Breast epithelium (tissue), 4 donors: ENCODE results near the gene ARL5A. TPM values are rescaled to one million over a fixed set of nuclear protein-coding genes. Genes with fewer than 3 reads are reported as not detected.

Experiments
- DNase-seq, 2 donors: peaks; one replicate each; pipeline ENCODE4 v3.0.0-alpha.2; 2019; ENCODE audit warnings: low spot score in 2 of 2
- H3K27ac ChIP-seq, 2 donors: fragments of 200-600 bp; sonication (generic) in 1 of 2; one replicate each; pipeline ENCODE4 v1.5.1; 2016 to 2019; ENCODE audit warnings: mild to moderate bottlenecking in 1 of 2
- H3K27me3 ChIP-seq, 2 donors: fragments of 200-600 bp; sonication (generic) in 1 of 2; one replicate each; pipeline versions ENCODE4 v1.5.1 to v1.6.0; 2017 to 2019; ENCODE audit warnings: control low read depth in 1 of 2, mild to moderate bottlenecking in 1 of 2
- H3K36me3 ChIP-seq: fragments of 200-600 bp; one replicate; pipeline ENCODE4 v1.5.1; 2019
- H3K4me1 ChIP-seq, 2 donors: fragments of 200-600 bp; sonication (generic); one replicate each; pipeline ENCODE4 v1.5.1; 2016 to 2019; ENCODE audit warnings: control low read depth in 1 of 2
- H3K4me3 ChIP-seq, 3 donors: fragments of 200-600 bp; sonication (generic); 1 replicate in 2 of 3; 2 replicates in 1 of 3; pipeline ENCODE4 v1.5.1; 2016 to 2019; ENCODE audit warnings: mild to moderate bottlenecking in 3 of 3, moderate library complexity in 2 of 3
- H3K9me3 ChIP-seq, 2 donors: fragments of 200-600 bp; sonication (generic) in 1 of 2; one replicate each; pipeline ENCODE4 v1.5.1; 2016 to 2019; ENCODE audit warnings: control low read depth in 1 of 2
- POLR2A ChIP-seq: fragments of 450-650 bp; IDR thresholded peaks from one replicate; pipeline ENCODE4 v1.6.1; 2016; ENCODE audit warnings: antibody characterized with exemption, mild to moderate bottlenecking, moderate library complexity
- POLR2AphosphoS5 ChIP-seq, 3 donors: sonication (generic); formaldehyde crosslinking; IDR thresholded peaks; one replicate each; pipeline ENCODE4 v1.6.1; 2017; ENCODE audit warnings: antibody characterized with exemption in 3 of 3
- intact Hi-C: fragments of 100-400 bp; cut with DNase I; formaldehyde crosslinking; loops from one replicate; pipeline ENCODE4 v1.15.1; 2023; ENCODE audit warnings: low total_unique reads
- total RNA-seq, 3 donors: library from RNA; depleted of rRNA; stranded (reverse); fragments of >200 nt; gene quantifications; one replicate each; pipeline ENCODE4 v1.1.0, GENCODE V29; 2016
- TF ChIP-seq, protein P1 (sequence below), 3 donors: fragments of 450-650 bp; IDR thresholded peaks; one replicate each; pipeline ENCODE4 v1.5.1; 2016 to 2017; ENCODE audit warnings: antibody characterized with exemption in 3 of 3, mild to moderate bottlenecking in 3 of 3, moderate library complexity in 3 of 3

Gene ARL5A
- total RNA-seq, 3 donors from 2014 or later, result 43.2 to 63.1 (median 45.6) TPM

DNA sequence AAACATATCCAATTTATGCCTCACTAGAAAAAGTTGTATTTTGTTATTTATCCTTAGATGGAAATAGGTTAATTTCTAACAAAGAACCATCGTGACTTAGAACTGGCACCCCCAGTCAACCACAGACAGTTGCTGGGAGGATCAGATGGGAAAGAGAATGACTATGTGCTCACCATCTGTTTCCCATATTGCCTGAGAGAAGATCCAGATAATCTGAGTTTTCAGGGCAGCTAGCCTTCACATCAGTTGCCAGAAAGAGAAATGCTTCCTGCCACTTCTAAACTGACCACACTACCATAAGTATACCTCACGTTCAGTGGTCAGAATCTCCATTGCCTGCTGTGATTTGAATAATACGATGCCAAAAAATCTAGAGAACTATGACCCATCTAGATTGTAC lies 65.5 kb downstream of the ARL5A start:
- Histone ChIP-seq H3K4me3 (no peak overlapping the region), H3K27me3 (no peaks in the 10 kb centered on the region), H3K36me3 (no peaks in the 10 kb centered on the region), H3K27ac (no peak overlapping the region), H3K9me3 (no peaks in the 10 kb centered on the region), H3K4me1 (no peaks in the 10 kb centered on the region)
- DNase-seq, result no peak
- intact Hi-C loops, result no loop called here
- TF ChIP-seq, protein P1, sequence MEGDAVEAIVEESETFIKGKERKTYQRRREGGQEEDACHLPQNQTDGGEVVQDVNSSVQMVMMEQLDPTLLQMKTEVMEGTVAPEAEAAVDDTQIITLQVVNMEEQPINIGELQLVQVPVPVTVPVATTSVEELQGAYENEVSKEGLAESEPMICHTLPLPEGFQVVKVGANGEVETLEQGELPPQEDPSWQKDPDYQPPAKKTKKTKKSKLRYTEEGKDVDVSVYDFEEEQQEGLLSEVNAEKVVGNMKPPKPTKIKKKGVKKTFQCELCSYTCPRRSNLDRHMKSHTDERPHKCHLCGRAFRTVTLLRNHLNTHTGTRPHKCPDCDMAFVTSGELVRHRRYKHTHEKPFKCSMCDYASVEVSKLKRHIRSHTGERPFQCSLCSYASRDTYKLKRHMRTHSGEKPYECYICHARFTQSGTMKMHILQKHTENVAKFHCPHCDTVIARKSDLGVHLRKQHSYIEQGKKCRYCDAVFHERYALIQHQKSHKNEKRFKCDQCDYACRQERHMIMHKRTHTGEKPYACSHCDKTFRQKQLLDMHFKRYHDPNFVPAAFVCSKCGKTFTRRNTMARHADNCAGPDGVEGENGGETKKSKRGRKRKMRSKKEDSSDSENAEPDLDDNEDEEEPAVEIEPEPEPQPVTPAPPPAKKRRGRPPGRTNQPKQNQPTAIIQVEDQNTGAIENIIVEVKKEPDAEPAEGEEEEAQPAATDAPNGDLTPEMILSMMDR (IDR thresholded peaks at IDR 0.05), result no peak
- no peak for TF ChIP-seq POLR2AphosphoS5 (IDR thresholded peaks at IDR 0.05)
- no peak for TF ChIP-seq POLR2A

DNA sequence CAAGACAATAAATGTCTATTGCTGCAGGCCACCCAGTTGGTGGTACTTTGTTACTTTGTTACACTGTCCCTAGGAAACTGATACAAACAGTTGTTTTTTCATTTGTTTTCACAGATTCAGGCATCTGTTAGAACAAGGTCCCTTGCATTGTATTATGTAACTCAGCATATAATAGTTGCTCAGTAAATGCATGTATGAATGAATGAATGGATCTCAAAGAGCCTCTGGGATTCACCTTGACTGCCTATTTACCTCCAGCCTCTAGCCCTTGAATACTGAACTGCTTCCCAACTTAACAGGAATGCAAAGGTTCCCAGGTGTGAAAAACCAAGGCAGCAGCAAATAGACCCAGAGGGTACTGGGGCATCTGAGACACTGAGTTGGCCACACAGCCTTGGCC lies 66.5 kb downstream of the ARL5A start:
- intact Hi-C loops, result no loop called here
- Histone ChIP-seq H3K27ac (no peak overlapping the region), H3K4me1 (no peaks in the 10 kb centered on the region), H3K36me3 (no peaks in the 10 kb centered on the region), H3K4me3 (no peak overlapping the region), H3K27me3 (no peaks in the 10 kb centered on the region), H3K9me3 (no peaks in the 10 kb centered on the region)
- TF ChIP-seq POLR2A (no peak), POLR2AphosphoS5 (IDR thresholded peaks at IDR 0.05) (no peak)
- TF ChIP-seq, protein P1 (IDR thresholded peaks at IDR 0.05), result no peak
- DNase-seq, result no peak

DNA sequence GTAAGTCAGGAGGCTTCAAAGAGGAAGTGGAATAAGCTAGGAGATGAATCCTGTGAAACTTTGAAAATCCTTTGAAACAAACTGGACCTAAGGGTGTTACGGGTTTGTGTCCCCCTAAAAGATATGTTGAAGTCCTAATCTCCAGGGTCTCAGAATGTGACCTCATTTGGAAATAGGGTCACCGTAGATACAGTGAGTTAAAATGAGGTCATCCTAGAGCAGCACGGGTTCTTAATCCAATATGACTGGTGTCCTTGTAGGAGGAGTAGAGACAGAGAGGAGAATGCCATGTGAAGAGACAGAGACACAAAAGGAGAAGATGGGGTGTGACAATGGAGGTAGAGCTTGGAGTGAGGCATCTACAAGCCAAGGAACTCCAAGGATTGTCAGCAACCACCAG lies 67.0 kb downstream of the ARL5A start:
- Histone ChIP-seq H3K36me3 (no peaks in the 10 kb centered on the region), H3K9me3 (no peaks in the 10 kb centered on the region), H3K4me1 (no peaks in the 10 kb centered on the region), H3K27me3 (no peaks in the 10 kb centered on the region), H3K27ac (no peak overlapping the region), H3K4me3 (no peak overlapping the region)
- intact Hi-C loops, result no loop called here
- TF ChIP-seq POLR2A (no peak), POLR2AphosphoS5 (IDR thresholded peaks at IDR 0.05) (no peak)
- TF ChIP-seq, protein P1 (IDR thresholded peaks at IDR 0.05), result no peak
- no peak for DNase-seq

DNA sequence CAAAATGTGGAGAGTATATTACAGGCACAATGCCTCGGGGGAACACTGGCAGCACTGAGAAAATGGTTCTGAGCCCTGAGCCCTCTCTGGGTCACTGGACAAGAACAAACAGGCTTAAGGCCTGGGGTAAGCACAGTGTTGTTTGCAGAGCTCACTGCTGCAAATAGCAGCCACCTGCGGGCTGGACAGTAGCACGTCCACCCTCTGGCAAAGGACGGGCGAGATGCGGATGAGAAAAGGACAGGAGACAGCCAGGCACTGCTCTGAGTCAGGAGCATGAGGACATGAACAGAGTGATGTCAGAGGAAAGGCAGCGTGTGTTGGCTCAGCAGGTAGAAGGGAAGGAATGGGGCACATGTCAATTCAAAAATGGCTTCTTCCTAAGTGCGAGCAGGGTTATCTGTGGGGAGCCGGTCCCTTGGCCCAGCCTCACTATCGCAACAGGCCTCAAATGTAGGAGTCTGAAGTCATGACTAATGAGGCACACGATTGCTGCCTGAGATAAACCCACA lies 68.0 kb downstream of the ARL5A start:
- Histone ChIP-seq H3K27me3 (no peaks in the 10 kb centered on the region), H3K36me3 (no peaks in the 10 kb centered on the region), H3K4me3 (no peak overlapping the region), H3K27ac (no peak overlapping the region), H3K4me1 (no peaks in the 10 kb centered on the region), H3K9me3 (no peaks in the 10 kb centered on the region)
- TF ChIP-seq POLR2AphosphoS5 (IDR thresholded peaks at IDR 0.05), result no peak
- no peak for TF ChIP-seq POLR2A
- TF ChIP-seq, protein P1 (IDR thresholded peaks at IDR 0.05), result no peak
- intact Hi-C loops, result no loop called here
- DNase-seq, result no peak

DNA sequence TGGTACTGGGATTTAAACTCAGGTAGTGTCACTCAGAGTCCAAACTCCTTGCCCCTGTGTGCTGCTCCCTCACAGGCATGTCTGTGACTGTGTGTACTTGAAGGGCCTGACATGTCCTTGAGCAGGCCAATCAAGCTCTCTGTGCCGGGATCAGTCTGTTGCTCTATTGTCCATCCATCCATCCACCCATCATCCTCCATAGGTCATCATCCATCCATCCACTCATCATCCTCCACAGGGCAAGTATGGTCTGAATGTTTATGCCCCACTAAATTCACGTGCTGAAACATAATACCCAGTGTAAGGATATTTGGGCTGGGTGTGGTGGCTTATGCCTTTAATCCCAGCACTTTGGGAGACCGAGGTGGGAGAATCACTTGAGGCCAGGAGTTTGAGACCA lies 69.5 kb downstream of the ARL5A start:
- no peak overlapping the region for H3K27ac ChIP-seq
- no peaks in the 10 kb centered on the region for H3K27me3 ChIP-seq
- no peak for TF ChIP-seq POLR2A
- TF ChIP-seq, protein P1 (IDR thresholded peaks at IDR 0.05), result no peak
- TF ChIP-seq POLR2AphosphoS5 (IDR thresholded peaks at IDR 0.05), result no peak
- no peaks in the 10 kb centered on the region for H3K9me3 ChIP-seq
- no peak overlapping the region for H3K4me3 ChIP-seq
- H3K36me3 ChIP-seq, result no peaks in the 10 kb centered on the region
- no peaks in the 10 kb centered on the region for H3K4me1 ChIP-seq
- DNase-seq, result no peak
- intact Hi-C loops, result no loop called here
